GM19240 (cell line): Measurements from ENCODE around the gene ZNF343.
"Not testable (repeated sequence)": the region's sequence is repeated elsewhere in the genome, so short reads cannot be mapped to it uniquely, and the experiment has no call there.

ENCODE experiments used
- DNase-seq: peaks from one replicate; pipeline ENCODE4 v3.0.0; 2011; ENCODE audit warnings: low spot score; ENCODE audit not compliant: insufficient read length

ZNF343 gene

DNA sequence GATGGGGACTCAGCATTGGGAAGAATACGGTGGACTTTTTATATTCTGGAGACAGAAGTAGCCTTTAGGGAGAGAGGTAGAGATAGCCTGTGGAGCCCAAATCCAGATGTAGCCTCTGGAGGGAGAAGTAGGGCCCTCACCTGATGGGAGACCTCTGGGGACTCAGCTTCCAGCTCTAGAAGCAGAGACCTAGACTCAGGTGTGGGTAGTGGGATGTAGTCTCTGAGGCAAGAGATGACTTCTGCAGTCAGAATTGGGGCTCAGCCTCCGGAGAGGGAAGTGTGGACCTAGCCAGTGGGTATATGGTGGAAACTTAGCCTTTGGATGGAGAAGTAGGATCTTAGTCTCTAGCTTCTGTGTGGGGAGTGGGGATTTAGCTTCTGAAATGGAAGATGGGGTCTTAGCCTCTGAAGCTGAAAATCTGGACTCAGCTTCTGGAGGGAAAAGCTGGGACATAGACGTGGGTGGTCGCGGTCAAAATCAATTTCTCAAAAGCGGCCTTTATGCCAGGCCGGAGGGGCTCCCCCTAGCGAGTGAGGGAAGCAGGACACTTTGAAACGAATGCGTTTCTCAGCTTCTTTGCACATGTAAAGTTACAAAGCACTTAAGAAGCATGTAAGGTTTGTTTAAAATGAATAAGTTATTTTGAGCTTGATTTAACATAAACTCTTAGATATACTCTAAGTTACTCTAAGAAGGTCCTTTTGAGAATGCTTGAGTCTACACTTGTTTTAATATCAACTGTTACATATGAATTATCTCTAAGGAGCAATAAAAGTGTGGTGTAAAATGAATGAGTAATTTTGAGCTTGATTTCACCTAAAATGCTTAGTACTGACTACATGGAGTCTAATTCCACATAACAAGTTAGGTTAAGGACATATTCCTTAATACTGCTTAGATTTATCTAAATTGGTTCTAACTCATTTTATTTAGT is 12.9 kb upstream of the ZNF343 start:
- peak; percentile 17 for DNase-seq

DNA sequence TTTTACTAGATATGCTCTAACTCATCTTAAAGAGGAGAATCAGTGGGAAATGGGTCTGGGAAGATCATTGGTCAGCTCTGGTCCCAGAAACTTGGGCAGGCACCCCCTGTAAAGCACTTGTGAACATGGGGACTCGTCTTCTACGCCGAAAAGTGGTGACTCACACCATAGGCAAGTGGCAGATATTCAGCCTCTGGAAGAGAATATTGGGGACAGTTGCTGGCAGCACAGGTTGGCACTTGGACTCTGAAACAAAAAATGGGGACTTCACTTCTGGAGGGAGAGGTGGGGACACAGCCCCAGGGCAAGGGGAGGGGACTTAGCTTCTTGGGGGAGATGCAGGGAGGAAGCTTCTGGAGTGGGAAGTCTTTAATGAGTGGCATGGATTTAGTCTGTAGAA is 11.9 kb upstream of the ZNF343 start:
- no peak for DNase-seq

- DNase-seq: no peak
Observed at GRCh38 chr20:2519115-2519809, 10.5 kb upstream of the ZNF343 start.

GRCh38 chr20:2518558-2518957 is 9.8 kb upstream of the ZNF343 start:
- no peak for DNase-seq

GRCh38 chr20:2518096-2518495 is 9.4 kb upstream of the ZNF343 start:
- DNase-seq: no peak

GRCh38 chr20:2516399-2516798 is 7.7 kb upstream of the ZNF343 start:
- DNase-seq: no peak

GRCh38 chr20:2515203-2515602 is 6.5 kb upstream of the ZNF343 start:
- no peak for DNase-seq

- DNase-seq: no peak
Observed at GRCh38 chr20:2509794-2510193, 1.1 kb upstream of the ZNF343 start.

DNA sequence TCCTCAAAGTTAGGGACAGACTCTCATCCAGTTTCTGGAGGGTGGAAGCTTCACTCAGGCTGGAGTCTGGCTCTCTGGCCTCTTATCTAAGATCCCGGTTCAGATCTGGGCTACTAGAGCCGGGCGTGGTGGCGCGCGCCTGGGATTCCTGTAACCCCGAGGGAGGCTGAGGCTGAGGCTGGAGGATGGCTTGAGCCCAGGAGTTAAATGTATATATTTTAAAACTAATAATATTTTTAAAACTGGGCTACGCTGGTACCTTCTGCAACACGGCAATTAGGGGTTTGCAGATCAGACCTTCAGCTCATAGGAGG is 710 bp upstream of the ZNF343 start:
- DNase-seq: no peak

- no peak for DNase-seq
Observed at GRCh38 chr20:2507875-2508630, 662 bp downstream of the ZNF343 start.

- no peak for DNase-seq
Observed at GRCh38 chr20:2507464-2507863, 1.3 kb downstream of the ZNF343 start.

DNA sequence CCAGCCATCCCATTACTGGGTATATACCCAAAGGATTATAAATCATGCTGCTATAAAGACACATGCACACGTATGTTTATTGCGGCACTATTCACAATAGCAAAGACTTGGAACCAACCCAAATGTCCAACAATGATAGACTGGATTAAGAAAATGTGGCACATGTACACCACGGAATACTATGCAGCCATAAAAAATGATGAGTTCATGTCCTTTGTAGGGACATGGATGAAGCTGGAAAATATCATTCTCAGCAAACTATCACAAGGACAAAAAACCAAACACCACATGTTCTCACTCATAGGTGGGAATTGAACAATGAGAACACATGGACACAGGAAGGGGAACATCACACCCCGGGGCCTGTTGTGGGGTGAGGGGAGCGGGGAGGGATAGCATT is 2.3 kb downstream of the ZNF343 start:
- not testable (repeated sequence) for DNase-seq

DNA sequence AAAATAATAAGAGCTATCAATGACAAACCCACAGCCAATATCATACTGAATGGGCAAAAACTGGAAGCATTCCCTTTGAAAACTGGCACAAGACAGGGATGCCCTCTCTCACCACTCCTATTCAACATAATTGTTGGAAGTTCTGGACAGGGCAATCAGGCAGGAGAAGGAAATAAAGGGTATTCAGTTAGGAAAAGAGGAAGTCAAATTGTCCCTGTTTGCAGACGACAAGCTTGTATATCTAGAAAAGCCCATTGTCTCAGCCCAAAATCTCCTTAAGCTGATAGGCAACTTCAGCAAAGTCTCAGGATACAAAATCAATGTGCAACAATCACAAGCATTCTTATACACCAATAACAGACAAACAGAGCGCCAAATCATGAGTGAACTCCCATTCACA is 3.9 kb downstream of the ZNF343 start:
- not testable (repeated sequence) for DNase-seq

- DNase-seq: not testable (repeated sequence)
Observed at GRCh38 chr20:2502808-2503384, 5.8 kb downstream of the ZNF343 start.

GRCh38 chr20:2485661-2486060 is 23.1 kb downstream of the ZNF343 start:
- no peak for DNase-seq

DNA sequence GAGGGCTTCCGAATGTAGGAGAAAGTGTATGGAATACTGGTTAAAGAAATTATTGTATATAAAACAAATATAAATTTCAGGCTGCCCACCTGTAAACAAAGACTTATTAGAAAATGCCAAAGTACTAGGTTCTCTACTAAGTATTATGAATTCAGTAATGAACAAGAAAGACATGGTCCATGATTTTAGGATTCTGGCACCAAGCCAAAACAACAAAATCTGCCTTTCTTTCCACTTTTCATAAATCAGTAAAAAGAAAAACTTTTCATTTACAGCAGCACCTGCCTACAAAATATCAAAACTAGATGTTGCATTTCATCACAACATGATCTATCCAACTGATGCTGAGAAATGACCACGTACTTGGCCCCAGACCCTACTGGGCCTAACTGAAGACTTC is 23.6 kb downstream of the ZNF343 start:
- no peak for DNase-seq

GRCh38 chr20:2483504-2483903 is 25.2 kb downstream of the ZNF343 start:
- DNase-seq: no peak

DNA sequence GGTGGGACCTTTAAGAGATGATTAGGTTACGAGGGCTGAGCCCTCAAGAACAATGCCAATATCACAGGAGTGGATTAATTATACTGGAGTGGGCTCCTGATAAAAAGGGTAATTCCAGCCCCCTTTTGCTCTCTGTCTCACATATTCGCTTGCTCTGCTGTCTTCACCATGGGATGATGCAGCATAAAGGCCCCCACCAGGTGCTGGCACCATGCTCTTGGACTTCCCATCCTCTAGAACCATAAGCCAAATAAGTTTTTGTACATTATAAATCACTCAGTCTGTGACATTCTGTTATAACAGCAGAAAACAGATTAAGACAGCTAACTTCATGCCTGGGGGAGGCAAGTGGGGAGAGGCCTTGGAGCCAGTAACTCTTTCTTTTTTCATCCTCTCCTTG is 28.3 kb downstream of the ZNF343 start:
- DNase-seq: no peak

GRCh38 chr20:2476742-2477615 is 31.7 kb downstream of the ZNF343 start:
- no peak for DNase-seq

DNA sequence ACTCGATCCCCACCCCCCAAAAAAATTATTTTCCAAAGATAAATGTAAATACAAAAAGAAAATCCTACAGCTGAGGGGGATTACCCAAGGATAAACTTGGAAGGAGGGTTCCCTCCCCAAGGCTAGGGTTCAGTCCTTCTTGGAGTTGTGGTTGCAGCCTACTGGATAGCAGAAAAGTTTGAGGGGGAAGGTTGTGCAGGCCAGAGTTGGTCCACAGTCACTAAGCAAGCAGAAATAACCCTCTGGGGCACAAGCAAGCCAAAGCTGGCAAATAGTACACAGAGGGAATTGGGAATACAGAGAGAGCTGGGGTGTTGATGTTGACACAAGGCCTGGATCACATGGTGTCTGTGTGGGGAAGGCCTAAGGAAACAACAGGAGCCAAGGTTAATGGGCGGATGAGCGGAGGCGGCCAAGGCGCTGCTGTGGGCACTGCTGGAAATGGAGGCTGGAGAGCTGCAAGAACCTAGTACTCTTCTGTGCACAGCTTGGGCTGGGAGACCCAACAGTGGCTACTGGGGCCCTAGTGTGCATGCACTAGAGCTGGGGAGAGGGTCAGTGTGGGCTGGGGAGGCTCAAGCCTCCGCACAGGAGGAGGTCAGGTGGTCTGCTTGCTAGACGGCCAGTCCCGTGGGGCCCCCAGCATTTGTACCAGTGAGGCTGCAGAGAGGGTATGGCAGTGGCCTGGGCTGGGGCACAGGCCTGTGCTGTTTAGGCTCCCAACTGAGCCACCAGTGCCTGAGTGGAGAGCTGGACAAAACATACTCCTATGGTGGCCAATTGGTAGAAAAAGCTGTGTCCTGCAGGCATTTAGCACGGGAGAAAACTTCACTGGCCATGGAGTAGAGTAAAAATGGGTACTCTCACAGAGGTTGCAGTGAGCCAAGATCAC is 32.6 kb downstream of the ZNF343 start:
- no peak for DNase-seq
